Endothelial cell of umbilical vein (primary cell): ENCODE results near the gene ERI2. TPM values are rescaled to one million over a fixed set of nuclear protein-coding genes. Genes with fewer than 3 reads are reported as not detected.

Experiments
- BruUV-seq: library from RNA; stranded (reverse); fragments of 400-500 nt; replicated peaks from 2 replicates; lab custom pipeline; 2021; lab: Mats Ljungman, UMichigan
- CTCF ChIA-PET: fragments of 300-600, 350-600 bp; sonication (Branson Sonifier 250); formaldehyde crosslinking; loops from one replicate; lab custom pipeline; 2021; ENCODE audit warnings: antibody characterized with exemption, inconsistent platforms; lab: Charles Lee
- POLR2A ChIA-PET: fragments of 300-600, 350-600 bp; sonication (Branson Sonifier 250); formaldehyde crosslinking; loops from one replicate; lab custom pipeline; 2021; ENCODE audit warnings: antibody characterized with exemption, inconsistent platforms; lab: Charles Lee
- DNase-seq: peaks from one replicate; pipeline ENCODE4 v3.0.0-alpha.2; 2011; ENCODE audit warnings: low read depth, low spot score
- FAIRE-seq: peaks from 2 replicates; lab custom pipeline; 2011; peaks lifted over from hg19 to GRCh38; lab: Jason Lieb, UNC
- H2AFZ ChIP-seq: 2 replicates; pipeline ENCODE4 v1.6.0; 2012; ENCODE audit warnings: low read depth, low read length, control low read depth, inconsistent platforms
- H3K27ac ChIP-seq: 2 replicates; pipeline ENCODE4 v1.5.1; 2011; ENCODE audit warnings: low read depth, mild to moderate bottlenecking, control low read depth, low read length, moderate library complexity; ENCODE audit not compliant: insufficient read depth
- H3K27me3 ChIP-seq, 2 experiments: 2 replicates each; pipeline versions ENCODE4 v1.6.0 to v1.6.1; 2011; ENCODE audit warnings: low read length in 2 of 2, mixed read lengths in 1 of 2; ENCODE audit not compliant: control insufficient read depth in 2 of 2, insufficient read depth in 2 of 2
- H3K36me3 ChIP-seq, 2 experiments: 2 replicates in 1 of 2; 3 replicates in 1 of 2; pipeline ENCODE4 v1.5.1; 2011; ENCODE audit warnings: low read length in 2 of 2, mild to moderate bottlenecking in 1 of 2, moderate library complexity in 1 of 2; ENCODE audit not compliant: control insufficient read depth in 2 of 2, insufficient read depth in 2 of 2; ENCODE audit errors: extremely low read depth in 1 of 2
- H3K4me1 ChIP-seq: 3 replicates; pipeline ENCODE4 v1.5.1; 2011; ENCODE audit warnings: mild to moderate bottlenecking, low read length; ENCODE audit not compliant: control insufficient read depth, insufficient read depth; ENCODE audit errors: extremely low read depth
- H3K4me2 ChIP-seq: 2 replicates; pipeline ENCODE4 v1.6.1; 2011; ENCODE audit warnings: low read length, control low read depth, mixed read lengths; ENCODE audit not compliant: insufficient read depth
- H3K4me3 ChIP-seq, 3 experiments: fragments of 200-600 bp in 1 of 3; sonication (generic), shearing (Covaris generic) in 1 of 3; replicated peaks in 1 of 3; 2 replicates each; pipeline ENCODE4 v1.5.1; 2011 to 2016; ENCODE audit warnings: control low read depth in 3 of 3, low read length in 3 of 3, mild to moderate bottlenecking in 2 of 3, inconsistent platforms in 1 of 3, low read depth in 1 of 3, moderate library complexity in 1 of 3; ENCODE audit not compliant: insufficient read depth in 1 of 3
- H3K79me2 ChIP-seq: 2 replicates; pipeline ENCODE4 v1.6.0; 2012; ENCODE audit warnings: low read length, inconsistent platforms; ENCODE audit not compliant: control insufficient read depth, insufficient read depth
- H3K9ac ChIP-seq: replicated peaks from 2 replicates; pipeline ENCODE3; 2011; ENCODE audit warnings: low read length, control low read depth; ENCODE audit not compliant: insufficient read depth; ENCODE audit errors: extremely low read depth
- H3K9me1 ChIP-seq: replicated peaks from 3 replicates; pipeline ENCODE4 v1.6.0; 2011; ENCODE audit warnings: mild to moderate bottlenecking, low read length; ENCODE audit not compliant: control insufficient read depth, insufficient read depth; ENCODE audit errors: extremely low read depth
- H3K9me3 ChIP-seq: replicated peaks from 2 replicates; pipeline ENCODE4 v1.5.1; 2012; ENCODE audit warnings: low read length, inconsistent platforms; ENCODE audit not compliant: control insufficient read depth, insufficient read depth
- H4K20me1 ChIP-seq: replicated peaks from 2 replicates; pipeline ENCODE3; 2011; ENCODE audit warnings: mild to moderate bottlenecking, low read length; ENCODE audit not compliant: control insufficient read depth, insufficient read depth; ENCODE audit errors: extremely low read depth
- CTCF ChIP-seq, 2 donors: IDR thresholded peaks; 1 replicate in 1 of 2; 2 replicates in 1 of 2; pipeline ENCODE4 v1.5.1; 2011; ENCODE audit warnings: low read length in 2 of 2, mild to moderate bottlenecking in 2 of 2, moderate library complexity in 2 of 2, control low read depth in 1 of 2, inconsistent platforms in 1 of 2, low read depth in 1 of 2; ENCODE audit not compliant: insufficient read depth in 1 of 2; ENCODE audit errors: extremely low read depth in 1 of 2
- EZH2 ChIP-seq: IDR thresholded peaks from 2 replicates; pipeline ENCODE4 v1.6.1; 2012; ENCODE audit warnings: borderline replicate concordance, low read depth, mild to moderate bottlenecking, moderate library complexity, low read length, inconsistent platforms; ENCODE audit not compliant: severe bottlenecking
- FOS ChIP-seq: IDR thresholded peaks from 2 replicates; pipeline ENCODE4 v1.6.1; 2011; ENCODE audit warnings: mild to moderate bottlenecking, low read length, moderate library complexity, borderline replicate concordance; ENCODE audit not compliant: insufficient read depth
- GATA2 ChIP-seq: IDR thresholded peaks from 2 replicates; pipeline ENCODE4 v1.7.0; 2011; ENCODE audit warnings: low read depth, mild to moderate bottlenecking, moderate library complexity, mixed read lengths, low read length; ENCODE audit not compliant: insufficient read length, insufficient read depth
- JUN ChIP-seq: IDR thresholded peaks from 2 replicates; pipeline ENCODE4 v1.6.1; 2011; ENCODE audit warnings: borderline replicate concordance, low read depth; ENCODE audit not compliant: insufficient read length, insufficient read depth
- MYC ChIP-seq: IDR thresholded peaks from one replicate; pipeline ENCODE4 v1.6.1; 2011; ENCODE audit warnings: mild to moderate bottlenecking, low read depth, low read length
- POLR2A ChIP-seq: IDR thresholded peaks from 2 replicates; pipeline ENCODE4 v1.6.1; 2012; ENCODE audit warnings: low read depth, mild to moderate bottlenecking, control low read depth, low read length
- POLR2AphosphoS5 ChIP-seq: IDR thresholded peaks from 2 replicates; pipeline ENCODE4 v1.6.1; 2012; ENCODE audit warnings: low read depth, mild to moderate bottlenecking, control low read depth, low read length, moderate library complexity; ENCODE audit not compliant: insufficient read depth
- dilution Hi-C: fragments of 300-500 bp; cut with MboI; formaldehyde crosslinking; loops from one replicate; pipeline ENCODE4 v1.15.0; 2019; ENCODE audit warnings: low sequenced_read_pairs; ENCODE audit not compliant: extremely low pct_ligation_motif_present
- intact Hi-C: fragments of 100-400 bp; cut with micrococcal nuclease; formaldehyde crosslinking; loops from one replicate; pipeline ENCODE4 v1.10.0; 2022
- polyA plus RNA-seq, 4 experiments: library from polyadenylated mRNA; depleted of rRNA in 3 of 4; stranded (reverse) in 3 of 4; unstranded in 1 of 4; fragments of >200 nt; gene quantifications; 2 replicates each; pipeline versions ENCODE4 v1.2.1 to v1.2.3, GENCODE V29; 2011 to 2012; ENCODE audit warnings: missing spikeins in 1 of 4
- total RNA-seq: library from RNA; stranded (reverse); gene quantifications from 2 replicates; pipeline ENCODE4 v1.2.3, GENCODE V29; 2021
- TF ChIP-seq, protein P1 (sequence below): IDR thresholded peaks from 2 replicates; pipeline ENCODE4 v1.6.1; 2011; ENCODE audit not compliant: insufficient read depth, insufficient read length

The ERI2 gene
- total and polyA plus RNA-seq, 2 donors (not counting 3 experiments of a cell fraction or from before 2014, with no cell fraction given): 6.6 to 8.9 TPM

- Histone ChIP-seq H3K4me1 (no peaks in the 10 kb centered on the region), H3K9me1 (no peaks in the 10 kb centered on the region), H2AFZ (no peak overlapping the region), H3K9me3 (no peaks in the 10 kb centered on the region), H3K9ac (no peak overlapping the region), H3K79me2 (no peaks in the 10 kb centered on the region), H3K27ac (no peak overlapping the region), H3K4me3 (no peak overlapping the region), H3K4me2 (no peak overlapping the region), H3K27me3 (peaks cover 0 to 3% of the 10 kb centered on the region in 2 experiments), H3K36me3 (no peaks in the 10 kb centered on the region), H4K20me1 (no peaks in the 10 kb centered on the region)
- DNase-seq (no peak), FAIRE-seq (no peak)
- CTCF ChIA-PET: no interaction called here
- no TSS peak for BruUV-seq
- intact Hi-C loops (no loop called here), dilution Hi-C loops (no loop called here)
- POLR2A ChIA-PET: no interaction called here
- TF ChIP-seq JUN: no peak
- no peak for TF ChIP-seq EZH2
Observed at GRCh38 chr16:20768121-20768520, 38.2 kb downstream of the ERI2 start.

DNA sequence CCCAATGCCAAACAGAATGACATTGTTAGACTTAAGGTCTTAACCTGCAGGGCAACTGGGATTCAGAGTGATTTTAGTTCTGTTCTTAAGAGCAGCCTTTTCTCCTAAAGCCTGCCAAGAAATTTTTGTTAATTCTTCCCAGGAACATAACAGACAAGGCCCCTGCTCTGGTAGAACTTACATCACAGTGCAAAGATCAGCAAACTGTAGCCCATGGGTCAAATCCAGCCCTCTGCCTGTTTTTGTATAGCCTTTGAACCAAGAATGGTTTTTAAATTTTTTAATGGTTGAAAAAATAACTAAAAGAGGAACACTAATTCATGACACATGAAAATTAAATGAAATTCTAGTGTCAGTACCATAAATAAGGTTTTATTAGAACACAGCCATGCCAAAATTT lies 38.7 kb downstream of the ERI2 start:
- FAIRE-seq (no peak), DNase-seq (no peak)
- Histone ChIP-seq H3K27ac (no peak overlapping the region), H3K4me2 (no peak overlapping the region), H4K20me1 (no peaks in the 10 kb centered on the region), H3K27me3 (peaks cover 3 to 5% of the 10 kb centered on the region in 2 experiments), H3K9ac (no peak overlapping the region), H3K4me1 (no peaks in the 10 kb centered on the region), H2AFZ (no peak overlapping the region), H3K4me3 (no peak overlapping the region), H3K9me1 (no peaks in the 10 kb centered on the region), H3K79me2 (no peaks in the 10 kb centered on the region), H3K9me3 (no peaks in the 10 kb centered on the region), H3K36me3 (no peaks in the 10 kb centered on the region)
- dilution Hi-C loops (no loop called here), intact Hi-C loops (no loop called here)
- ChIA-PET POLR2A (no interaction called here), CTCF (no interaction called here)
- no TSS peak for BruUV-seq
- no peak for TF ChIP-seq FOS
- no peak for TF ChIP-seq JUN
- TF ChIP-seq MYC: no peak
- TF ChIP-seq EZH2: no peak
- TF ChIP-seq, protein P1, sequence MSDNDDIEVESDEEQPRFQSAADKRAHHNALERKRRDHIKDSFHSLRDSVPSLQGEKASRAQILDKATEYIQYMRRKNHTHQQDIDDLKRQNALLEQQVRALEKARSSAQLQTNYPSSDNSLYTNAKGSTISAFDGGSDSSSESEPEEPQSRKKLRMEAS: no peak
- TF ChIP-seq GATA2: no peak
- TF ChIP-seq CTCF (IDR thresholded peaks at IDR 0.05; ENCODE audit: extremely low read depth in 1 of 2, insufficient read depth in 1 of 2, low read depth in 1 of 2, low read length in 2 of 2): no peak
- TF ChIP-seq POLR2AphosphoS5: no peak
- TF ChIP-seq POLR2A: no peak
